ENCODE measurements around the gene USP3.

- TF ChIP-seq CTCF (IDR thresholded peaks at IDR 0.05 in 4 of 5, conservative IDR thresholded peaks at IDR 0.05 in 1 of 5) = no peak
- TF ChIP-seq POLR2A (IDR thresholded peaks at IDR 0.05) = no peak
Observed at GRCh38 chr15:63573533-63573932, 69.1 kb downstream of the USP3 start.

Measured in gastrocnemius medialis (tissue), 4 donors.